GM23338 (cell line): ENCODE results near the gene SART3.
A peak's percentile ranks its signal among the peaks of the same experiment; 100 is the strongest.

ENCODE experiments used
- CREB1 ChIP-seq: fragments of 250-450 bp; sonication (Bioruptor Pico); IDR thresholded peaks from 2 replicates; pipeline ENCODE4 v1.5.0; 2020; ENCODE audit warnings: low read depth, mild to moderate bottlenecking, moderate library complexity
- EZH2 ChIP-seq: fragments of 200-600 bp; sonication (generic); IDR thresholded peaks from one replicate; pipeline ENCODE4 v1.8.0; 2017; ENCODE audit warnings: antibody characterized with exemption, mild to moderate bottlenecking, low read depth; ENCODE audit not compliant: unreplicated experiment
- EZH2phosphoT487 ChIP-seq: fragments of 200-600 bp; sonication (generic); IDR thresholded peaks from one replicate; pipeline ENCODE4 v1.8.1; 2018; ENCODE audit warnings: antibody characterized with exemption; ENCODE audit not compliant: unreplicated experiment
- JUNB ChIP-seq: IDR thresholded peaks from one replicate; pipeline ENCODE4 v1.6.1; 2016; ENCODE audit warnings: antibody characterized with exemption; ENCODE audit not compliant: unreplicated experiment
- POLR2AphosphoS5 ChIP-seq: IDR thresholded peaks from 2 replicates; pipeline ENCODE4 v1.6.1; 2016; ENCODE audit warnings: antibody characterized with exemption, low read depth
- STAT1 ChIP-seq: IDR thresholded peaks from one replicate; pipeline ENCODE4 v1.6.1; 2016; ENCODE audit warnings: antibody characterized with exemption; ENCODE audit not compliant: unreplicated experiment
- TF ChIP-seq, protein P1 (sequence below), 2 experiments: fragments of 200-600 bp in 1 of 2; sonication (generic) in 1 of 2; conservative IDR thresholded peaks; 2 replicates each; pipeline versions ENCODE4 v1.5.1 to v1.6.1; 2016 to 2017; ENCODE audit warnings: antibody characterized with exemption in 2 of 2, low read depth in 2 of 2, mild to moderate bottlenecking in 2 of 2, moderate library complexity in 1 of 2
- TF ChIP-seq, protein P2 (sequence below): IDR thresholded peaks from one replicate; pipeline ENCODE4 v1.6.1; 2018; ENCODE audit warnings: antibody characterized with exemption; ENCODE audit not compliant: unreplicated experiment

- TF ChIP-seq, protein P1, sequence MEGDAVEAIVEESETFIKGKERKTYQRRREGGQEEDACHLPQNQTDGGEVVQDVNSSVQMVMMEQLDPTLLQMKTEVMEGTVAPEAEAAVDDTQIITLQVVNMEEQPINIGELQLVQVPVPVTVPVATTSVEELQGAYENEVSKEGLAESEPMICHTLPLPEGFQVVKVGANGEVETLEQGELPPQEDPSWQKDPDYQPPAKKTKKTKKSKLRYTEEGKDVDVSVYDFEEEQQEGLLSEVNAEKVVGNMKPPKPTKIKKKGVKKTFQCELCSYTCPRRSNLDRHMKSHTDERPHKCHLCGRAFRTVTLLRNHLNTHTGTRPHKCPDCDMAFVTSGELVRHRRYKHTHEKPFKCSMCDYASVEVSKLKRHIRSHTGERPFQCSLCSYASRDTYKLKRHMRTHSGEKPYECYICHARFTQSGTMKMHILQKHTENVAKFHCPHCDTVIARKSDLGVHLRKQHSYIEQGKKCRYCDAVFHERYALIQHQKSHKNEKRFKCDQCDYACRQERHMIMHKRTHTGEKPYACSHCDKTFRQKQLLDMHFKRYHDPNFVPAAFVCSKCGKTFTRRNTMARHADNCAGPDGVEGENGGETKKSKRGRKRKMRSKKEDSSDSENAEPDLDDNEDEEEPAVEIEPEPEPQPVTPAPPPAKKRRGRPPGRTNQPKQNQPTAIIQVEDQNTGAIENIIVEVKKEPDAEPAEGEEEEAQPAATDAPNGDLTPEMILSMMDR (conservative IDR thresholded peaks at IDR 0.05; ENCODE audit: low read depth in 2 of 2), result peak; percentile 21 to 33; a peak in 3 of 4 replicates
- TF ChIP-seq, protein P2, sequence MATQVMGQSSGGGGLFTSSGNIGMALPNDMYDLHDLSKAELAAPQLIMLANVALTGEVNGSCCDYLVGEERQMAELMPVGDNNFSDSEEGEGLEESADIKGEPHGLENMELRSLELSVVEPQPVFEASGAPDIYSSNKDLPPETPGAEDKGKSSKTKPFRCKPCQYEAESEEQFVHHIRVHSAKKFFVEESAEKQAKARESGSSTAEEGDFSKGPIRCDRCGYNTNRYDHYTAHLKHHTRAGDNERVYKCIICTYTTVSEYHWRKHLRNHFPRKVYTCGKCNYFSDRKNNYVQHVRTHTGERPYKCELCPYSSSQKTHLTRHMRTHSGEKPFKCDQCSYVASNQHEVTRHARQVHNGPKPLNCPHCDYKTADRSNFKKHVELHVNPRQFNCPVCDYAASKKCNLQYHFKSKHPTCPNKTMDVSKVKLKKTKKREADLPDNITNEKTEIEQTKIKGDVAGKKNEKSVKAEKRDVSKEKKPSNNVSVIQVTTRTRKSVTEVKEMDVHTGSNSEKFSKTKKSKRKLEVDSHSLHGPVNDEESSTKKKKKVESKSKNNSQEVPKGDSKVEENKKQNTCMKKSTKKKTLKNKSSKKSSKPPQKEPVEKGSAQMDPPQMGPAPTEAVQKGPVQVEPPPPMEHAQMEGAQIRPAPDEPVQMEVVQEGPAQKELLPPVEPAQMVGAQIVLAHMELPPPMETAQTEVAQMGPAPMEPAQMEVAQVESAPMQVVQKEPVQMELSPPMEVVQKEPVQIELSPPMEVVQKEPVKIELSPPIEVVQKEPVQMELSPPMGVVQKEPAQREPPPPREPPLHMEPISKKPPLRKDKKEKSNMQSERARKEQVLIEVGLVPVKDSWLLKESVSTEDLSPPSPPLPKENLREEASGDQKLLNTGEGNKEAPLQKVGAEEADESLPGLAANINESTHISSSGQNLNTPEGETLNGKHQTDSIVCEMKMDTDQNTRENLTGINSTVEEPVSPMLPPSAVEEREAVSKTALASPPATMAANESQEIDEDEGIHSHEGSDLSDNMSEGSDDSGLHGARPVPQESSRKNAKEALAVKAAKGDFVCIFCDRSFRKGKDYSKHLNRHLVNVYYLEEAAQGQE, result no peak
- no peak for TF ChIP-seq EZH2phosphoT487
- no peak for TF ChIP-seq POLR2AphosphoS5
- TF ChIP-seq JUNB, result no peak
- no peak for TF ChIP-seq EZH2
- no peak for TF ChIP-seq CREB1
- TF ChIP-seq STAT1, result no peak
These were observed 44.3 kb downstream of the SART3 start for GRCh38 chr12:108516511-108517275.
